Measurements from ENCODE around the gene HSPG2. TPM values are rescaled to one million over a fixed set of nuclear protein-coding genes. Genes with fewer than 3 reads are reported as not detected.

Gene HSPG2
- total and polyA plus RNA-seq, 9 of the 15 experiments (the other 6 are each of a cell fraction or from before 2014, with no cell fraction given): 0.14 to 160 (median 15.7) TPM

DNA sequence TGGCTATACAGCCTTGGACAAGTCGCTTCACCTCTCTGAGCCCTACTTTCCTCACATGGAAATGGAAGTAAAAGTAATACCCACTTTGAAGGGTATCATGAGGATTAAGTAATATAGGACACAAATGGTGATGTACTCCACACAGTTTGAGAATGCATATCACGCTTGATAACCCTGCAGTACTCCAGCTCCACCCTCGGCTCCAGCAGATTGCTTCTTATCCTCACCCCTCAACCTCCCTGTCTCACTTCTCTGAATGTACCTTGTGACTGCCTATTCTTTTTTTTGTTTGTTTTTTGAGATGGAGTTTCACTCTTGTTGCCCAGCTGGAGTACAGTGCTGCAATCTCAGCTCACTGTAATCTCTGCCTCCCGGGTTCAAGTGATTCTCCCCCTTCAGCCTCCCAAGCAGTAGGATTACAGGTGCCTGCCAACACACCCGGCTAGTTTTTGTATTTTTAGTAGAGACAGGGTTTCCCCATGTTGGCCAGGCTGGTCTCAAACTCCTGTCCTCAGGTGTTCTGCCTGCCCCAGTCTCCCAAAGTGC lies 69.6 kb downstream of the HSPG2 start (continued):
- TF ChIP-seq E2F5 (CRISPR knock-in tag; IDR thresholded peaks at IDR 0.05) (no peak), SMARCA4 (IDR thresholded peaks at IDR 0.05) (no peak), ZNF644 (tag; IDR thresholded peaks at IDR 0.05; ENCODE audit: low read depth) (no peak), SREBF2 (CRISPR knock-in tag; IDR thresholded peaks at IDR 0.05) (no peak), JUNB (CRISPR knock-in tag; conservative IDR thresholded peaks at IDR 0.05) (no peak), HDAC2 (IDR thresholded peaks at IDR 0.05) (0 out of 2 replicates have a peak, but pooled peaks have one; percentile 33), ZNF444 (CRISPR knock-in tag; IDR thresholded peaks at IDR 0.05) (no peak), ZNF140 (CRISPR knock-in tag; IDR thresholded peaks at IDR 0.05) (no peak), ZBTB7A (IDR thresholded peaks at IDR 0.05; ENCODE audit: borderline replicate concordance, control insufficient read depth, low read depth, low read length) (no peak), ZNF695 (CRISPR knock-in tag; IDR thresholded peaks at IDR 0.05) (no peak), RCOR1 (IDR thresholded peaks at IDR 0.05; ENCODE audit: borderline replicate concordance in 1 of 2, low read depth in 2 of 2, low read length in 2 of 2) (peak in 1 of 2 experiments; percentile 39; a peak in 1 of 4 replicates), PML (IDR thresholded peaks at IDR 0.05; ENCODE audit: low read length) (no peak)
- TF ChIP-seq, protein P1, sequence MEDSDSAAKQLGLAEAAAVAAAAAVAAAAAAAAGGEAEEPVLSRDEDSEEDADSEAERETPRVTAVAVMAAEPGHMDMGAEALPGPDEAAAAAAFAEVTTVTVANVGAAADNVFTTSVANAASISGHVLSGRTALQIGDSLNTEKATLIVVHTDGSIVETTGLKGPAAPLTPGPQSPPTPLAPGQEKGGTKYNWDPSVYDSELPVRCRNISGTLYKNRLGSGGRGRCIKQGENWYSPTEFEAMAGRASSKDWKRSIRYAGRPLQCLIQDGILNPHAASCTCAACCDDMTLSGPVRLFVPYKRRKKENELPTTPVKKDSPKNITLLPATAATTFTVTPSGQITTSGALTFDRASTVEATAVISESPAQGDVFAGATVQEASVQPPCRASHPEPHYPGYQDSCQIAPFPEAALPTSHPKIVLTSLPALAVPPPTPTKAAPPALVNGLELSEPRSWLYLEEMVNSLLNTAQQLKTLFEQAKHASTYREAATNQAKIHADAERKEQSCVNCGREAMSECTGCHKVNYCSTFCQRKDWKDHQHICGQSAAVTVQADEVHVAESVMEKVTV (CRISPR knock-in tag; IDR thresholded peaks at IDR 0.05): no peak
